Nephron (organoid): Measurements from ENCODE around the gene SLC9A8.

Source experiments
- H3K27ac Mint-ChIP-seq, 3 experiments: 2 replicates each; pipeline ENCODE4 v1.8.0; 2020; ENCODE audit warnings: mixed read lengths in 3 of 3, mild to moderate bottlenecking in 2 of 3, moderate library complexity in 1 of 3
- H3K27me3 Mint-ChIP-seq: 2 replicates; pipeline ENCODE4 v1.8.0; 2021; ENCODE audit warnings: low read depth, mild to moderate bottlenecking, moderate library complexity, mixed read lengths
- H3K36me3 Mint-ChIP-seq: 2 replicates; pipeline ENCODE4 v1.8.0; 2020; ENCODE audit warnings: low read depth, mixed read lengths
- H3K4me1 Mint-ChIP-seq: 2 replicates; pipeline ENCODE4 v1.8.0; 2020; ENCODE audit warnings: mixed read lengths
- H3K4me3 Mint-ChIP-seq, 3 experiments: 2 replicates each; pipeline ENCODE4 v1.8.0; 2020; ENCODE audit warnings: mild to moderate bottlenecking in 3 of 3, mixed read lengths in 3 of 3, moderate library complexity in 2 of 3
- H3K9me3 Mint-ChIP-seq: 2 replicates; pipeline ENCODE4 v1.8.0; 2020; ENCODE audit warnings: mixed read lengths
- TF ChIP-seq, protein P1 (sequence below), 3 experiments: fragments of 200-600 bp; sonication (generic); IDR thresholded peaks; one replicate each; pipeline ENCODE4 v1.5.0; 2021; ENCODE audit warnings: antibody characterized with exemption in 3 of 3; ENCODE audit not compliant: unreplicated experiment in 3 of 3

Gene SLC9A8

DNA sequence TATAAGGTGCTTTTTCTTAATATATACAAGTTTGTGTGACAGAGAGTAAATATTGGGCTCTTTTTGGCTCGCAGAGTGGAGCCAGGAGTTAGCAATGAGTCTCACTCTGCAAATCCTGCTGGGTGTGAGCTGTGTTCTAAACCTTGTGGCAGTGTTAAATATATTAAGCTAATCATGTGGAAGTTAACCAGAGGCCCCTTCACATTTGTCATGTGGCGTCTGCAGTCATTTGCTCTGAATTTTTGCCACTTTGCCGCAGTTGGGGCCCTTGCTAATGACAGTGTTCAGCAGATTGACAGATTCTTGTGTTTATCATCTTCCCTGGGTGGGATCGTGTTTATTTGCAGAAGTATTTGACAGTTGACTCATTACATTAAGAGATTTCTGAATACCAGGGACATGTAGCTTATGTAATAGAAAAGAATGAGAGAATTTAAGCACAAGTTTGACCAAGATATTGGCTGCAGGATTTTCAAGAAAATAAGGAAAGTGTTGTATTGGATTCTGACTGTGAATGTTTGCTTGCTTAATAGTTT is 64.8 kb downstream of the SLC9A8 start:
- TF ChIP-seq, protein P1, sequence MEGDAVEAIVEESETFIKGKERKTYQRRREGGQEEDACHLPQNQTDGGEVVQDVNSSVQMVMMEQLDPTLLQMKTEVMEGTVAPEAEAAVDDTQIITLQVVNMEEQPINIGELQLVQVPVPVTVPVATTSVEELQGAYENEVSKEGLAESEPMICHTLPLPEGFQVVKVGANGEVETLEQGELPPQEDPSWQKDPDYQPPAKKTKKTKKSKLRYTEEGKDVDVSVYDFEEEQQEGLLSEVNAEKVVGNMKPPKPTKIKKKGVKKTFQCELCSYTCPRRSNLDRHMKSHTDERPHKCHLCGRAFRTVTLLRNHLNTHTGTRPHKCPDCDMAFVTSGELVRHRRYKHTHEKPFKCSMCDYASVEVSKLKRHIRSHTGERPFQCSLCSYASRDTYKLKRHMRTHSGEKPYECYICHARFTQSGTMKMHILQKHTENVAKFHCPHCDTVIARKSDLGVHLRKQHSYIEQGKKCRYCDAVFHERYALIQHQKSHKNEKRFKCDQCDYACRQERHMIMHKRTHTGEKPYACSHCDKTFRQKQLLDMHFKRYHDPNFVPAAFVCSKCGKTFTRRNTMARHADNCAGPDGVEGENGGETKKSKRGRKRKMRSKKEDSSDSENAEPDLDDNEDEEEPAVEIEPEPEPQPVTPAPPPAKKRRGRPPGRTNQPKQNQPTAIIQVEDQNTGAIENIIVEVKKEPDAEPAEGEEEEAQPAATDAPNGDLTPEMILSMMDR (IDR thresholded peaks at IDR 0.05; ENCODE audit: unreplicated experiment in 3 of 3): no peak
- Mint-ChIP-seq H3K4me1 (no peaks in the 10 kb centered on the region), H3K36me3 (peaks cover 20% of the 10 kb centered on the region), H3K27ac (no peak overlapping the region), H3K27me3 (no peaks in the 10 kb centered on the region), H3K4me3 (no peak overlapping the region), H3K9me3 (no peaks in the 10 kb centered on the region)

DNA sequence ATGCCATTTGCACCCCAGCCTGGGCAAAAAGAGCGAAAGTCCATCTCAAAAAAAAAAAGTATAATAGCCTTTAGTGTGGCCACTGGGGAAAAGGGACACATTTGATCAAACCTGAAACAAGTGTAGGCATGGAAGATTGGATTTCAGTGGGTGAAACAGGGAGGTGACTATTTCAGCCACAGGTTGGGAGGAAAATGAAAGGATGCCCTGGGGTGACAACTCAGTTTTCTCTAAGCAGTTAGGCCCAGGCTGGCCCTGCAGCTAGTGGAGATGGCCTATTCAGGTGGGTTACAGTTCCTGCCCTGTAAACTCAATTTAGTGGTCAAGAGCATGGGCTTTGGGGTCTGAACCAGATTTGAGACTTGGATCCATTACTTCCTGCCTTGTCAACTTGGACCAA is 66.3 kb downstream of the SLC9A8 start:
- Mint-ChIP-seq H3K27me3 (no peaks in the 10 kb centered on the region), H3K9me3 (no peaks in the 10 kb centered on the region), H3K4me3 (no peak overlapping the region), H3K27ac (no peak overlapping the region), H3K4me1 (no peaks in the 10 kb centered on the region), H3K36me3 (peaks cover 27% of the 10 kb centered on the region)
- TF ChIP-seq, protein P1 (IDR thresholded peaks at IDR 0.05; ENCODE audit: unreplicated experiment in 3 of 3): no peak

DNA sequence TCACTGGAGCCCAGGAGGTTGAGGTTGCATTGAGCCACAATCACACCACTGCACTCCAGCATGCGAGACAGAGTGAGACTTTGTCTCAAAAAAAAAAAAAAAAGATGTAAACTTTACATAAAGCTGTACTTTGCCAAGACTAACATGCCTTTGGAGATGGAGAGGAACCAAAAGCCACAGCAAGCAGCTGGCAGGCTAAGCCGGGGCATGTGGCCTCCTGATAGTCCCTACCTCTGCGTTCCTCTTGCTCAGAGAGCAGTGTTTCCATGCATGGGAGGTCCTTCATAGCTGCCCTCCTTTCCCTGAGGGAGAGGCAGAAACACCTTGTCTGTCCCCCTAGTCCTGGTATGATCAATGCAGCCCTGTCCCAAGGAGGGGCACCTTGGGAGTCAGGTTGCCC is 67.5 kb downstream of the SLC9A8 start:
- TF ChIP-seq, protein P1 (IDR thresholded peaks at IDR 0.05; ENCODE audit: unreplicated experiment in 3 of 3): no peak
- Mint-ChIP-seq H3K36me3 (peaks cover 22% of the 10 kb centered on the region), H3K9me3 (no peaks in the 10 kb centered on the region), H3K27me3 (no peaks in the 10 kb centered on the region), H3K4me3 (no peak overlapping the region), H3K4me1 (no peaks in the 10 kb centered on the region), H3K27ac (no peak overlapping the region)

DNA sequence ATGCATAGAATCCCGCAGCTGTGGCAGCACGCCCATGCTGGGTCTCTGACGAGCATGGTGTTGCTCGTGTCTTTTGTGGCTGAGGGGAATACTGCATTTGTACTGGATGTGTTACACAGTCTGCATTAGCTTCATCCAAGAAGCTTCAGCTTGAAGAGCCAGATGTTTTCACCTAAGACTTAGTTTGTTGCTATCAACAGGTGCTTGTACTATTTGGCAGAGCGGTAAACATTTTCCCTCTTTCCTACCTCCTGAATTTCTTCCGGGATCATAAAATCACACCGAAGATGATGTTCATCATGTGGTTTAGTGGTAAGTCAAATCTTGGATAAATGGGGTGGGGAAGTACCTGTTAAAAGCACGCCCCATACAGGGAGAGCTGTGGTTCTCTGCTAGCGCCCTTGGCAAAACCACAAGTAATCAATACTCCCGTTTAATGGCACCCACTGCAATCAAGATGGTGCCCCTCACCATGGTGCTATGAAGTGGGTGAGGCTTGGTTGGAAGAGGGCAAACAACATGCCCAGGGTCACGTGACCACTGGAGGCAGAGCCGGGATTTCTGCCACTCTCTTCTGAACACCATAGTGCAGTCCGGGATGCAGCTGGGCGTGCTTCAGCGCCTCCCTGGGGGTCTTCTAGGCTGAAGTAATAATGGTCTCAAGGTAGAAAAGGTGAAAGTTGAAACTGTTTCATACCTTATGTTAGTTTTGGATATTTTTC is 68.3 kb downstream of the SLC9A8 start:
- Mint-ChIP-seq H3K4me3 (no peak overlapping the region), H3K36me3 (peaks cover 22% of the 10 kb centered on the region), H3K27ac (no peak overlapping the region), H3K27me3 (no peaks in the 10 kb centered on the region), H3K9me3 (no peaks in the 10 kb centered on the region), H3K4me1 (no peaks in the 10 kb centered on the region)
- TF ChIP-seq, protein P1 (IDR thresholded peaks at IDR 0.05; ENCODE audit: unreplicated experiment in 3 of 3): no peak

DNA sequence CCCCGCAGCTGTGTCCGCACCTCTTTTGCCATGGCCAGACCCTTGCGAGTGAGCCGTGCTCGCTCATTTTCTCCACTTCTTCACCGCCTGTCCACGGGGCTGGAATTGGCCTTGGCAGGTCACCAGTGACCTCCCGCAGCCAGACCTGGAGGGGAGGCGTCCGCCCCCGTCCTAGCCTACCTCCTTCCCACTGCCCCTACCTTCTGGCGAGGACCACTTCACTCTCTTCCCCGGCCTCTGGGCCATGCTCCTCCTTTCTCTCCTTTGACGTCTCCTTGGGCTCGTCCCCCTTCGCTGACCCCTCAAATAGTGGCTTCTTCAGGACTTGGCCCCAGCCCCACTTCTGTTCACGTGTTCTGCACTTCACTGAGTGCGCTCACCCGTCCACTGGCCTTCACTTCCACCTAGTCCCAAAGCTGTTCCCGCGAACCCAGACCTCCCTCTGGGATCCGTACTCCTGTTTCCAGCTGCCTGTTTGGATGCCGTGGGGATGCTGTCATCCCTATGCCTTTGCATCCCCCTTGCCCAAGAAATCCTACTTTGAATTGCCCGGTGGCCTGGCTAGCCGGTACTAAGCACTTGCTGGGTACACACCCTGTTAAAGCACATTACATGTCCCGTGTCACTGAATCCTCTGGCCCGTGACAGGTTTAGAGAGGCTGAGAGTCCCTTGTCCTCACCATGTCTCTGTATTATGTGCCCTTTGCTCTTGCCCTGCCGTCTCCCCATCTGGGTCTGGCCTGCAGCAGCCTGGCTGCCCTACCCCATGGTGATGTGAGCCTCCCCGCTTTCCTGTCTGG is 69.7 kb downstream of the SLC9A8 start:
- no peaks in the 10 kb centered on the region for H3K9me3 Mint-ChIP-seq
- H3K36me3 Mint-ChIP-seq: peaks cover 26% of the 10 kb centered on the region
- H3K4me3 Mint-ChIP-seq: no peak overlapping the region
- H3K27ac Mint-ChIP-seq: peak overlapping the region in 1 of 3 experiments; percentile 51
- peaks cover 12% of the 10 kb centered on the region for H3K4me1 Mint-ChIP-seq
- TF ChIP-seq, protein P1 (IDR thresholded peaks at IDR 0.05; ENCODE audit: unreplicated experiment in 3 of 3): no peak
- H3K27me3 Mint-ChIP-seq: no peaks in the 10 kb centered on the region
